ENCODE data around the gene THSD7A. TPM values are rescaled to one million over a fixed set of nuclear protein-coding genes. Genes with fewer than 3 reads are reported as not detected.

Gene THSD7A
- total RNA-seq, 2 experiments from 2014 or later: not detected

- intact Hi-C loops (cut with micrococcal nuclease): no loop called here
- no peak for ATAC-seq
- TF ChIP-seq CTCF (IDR thresholded peaks at IDR 0.05): no peak
- Mint-ChIP-seq H3K27ac (no peak overlapping the region), H3K4me3 (no peak overlapping the region), H3K27me3 (no peaks in the 10 kb centered on the region), H3K4me1 (ENCODE audit: low read depth) (no peaks in the 10 kb centered on the region), H3K36me3 (ENCODE audit: low read depth) (no peaks in the 10 kb centered on the region), H3K9me3 (no peaks in the 10 kb centered on the region)
- ChIA-PET POLR2A (no interaction called here), CTCF (no interaction called here)
- no peak for DNase-seq
These were observed 261.0 kb downstream of the THSD7A start for GRCh38 chr7:11570922-11571550.

- no peak overlapping the region for H3K4me3 Mint-ChIP-seq
- POLR2A ChIA-PET: no interaction called here
- CTCF ChIA-PET: no interaction called here
- TF ChIP-seq CTCF (IDR thresholded peaks at IDR 0.05): no peak
- H3K4me1 Mint-ChIP-seq (ENCODE audit: low read depth): no peaks in the 10 kb centered on the region
- no peaks in the 10 kb centered on the region for H3K9me3 Mint-ChIP-seq
- no peak for DNase-seq
- no peaks in the 10 kb centered on the region for H3K36me3 Mint-ChIP-seq (ENCODE audit: low read depth)
- intact Hi-C loops (cut with micrococcal nuclease): no loop called here
- no peak for ATAC-seq
- no peaks in the 10 kb centered on the region for H3K27me3 Mint-ChIP-seq
- H3K27ac Mint-ChIP-seq: no peak overlapping the region
These were observed 261.8 kb downstream of the THSD7A start for GRCh38 chr7:11570205-11570604.

GRCh38 chr7:11567571-11567970, 264.4 kb downstream of the THSD7A start:
- no peak for ATAC-seq
- CTCF ChIA-PET: no interaction called here
- Mint-ChIP-seq H3K4me3 (no peak overlapping the region), H3K27me3 (no peaks in the 10 kb centered on the region), H3K4me1 (ENCODE audit: low read depth) (no peaks in the 10 kb centered on the region), H3K9me3 (no peaks in the 10 kb centered on the region), H3K36me3 (ENCODE audit: low read depth) (no peaks in the 10 kb centered on the region), H3K27ac (no peak overlapping the region)
- no peak for DNase-seq
- intact Hi-C loops (cut with micrococcal nuclease): no loop called here
- no peak for TF ChIP-seq CTCF (IDR thresholded peaks at IDR 0.05)
- POLR2A ChIA-PET: no interaction called here

GRCh38 chr7:11557627-11558026, 274.4 kb downstream of the THSD7A start:
- intact Hi-C loops (cut with micrococcal nuclease): no loop called here
- DNase-seq (no peak), ATAC-seq (no peak)
- POLR2A ChIA-PET: no interaction called here
- Mint-ChIP-seq H3K4me3 (no peak overlapping the region), H3K9me3 (no peaks in the 10 kb centered on the region), H3K4me1 (ENCODE audit: low read depth) (no peaks in the 10 kb centered on the region), H3K36me3 (ENCODE audit: low read depth) (no peaks in the 10 kb centered on the region), H3K27ac (no peak overlapping the region), H3K27me3 (no peaks in the 10 kb centered on the region)
- CTCF ChIA-PET: no interaction called here
- TF ChIP-seq CTCF (IDR thresholded peaks at IDR 0.05): no peak

GRCh38 chr7:11552676-11553296, 279.2 kb downstream of the THSD7A start:
- Mint-ChIP-seq H3K4me1 (ENCODE audit: low read depth) (no peaks in the 10 kb centered on the region), H3K36me3 (ENCODE audit: low read depth) (no peaks in the 10 kb centered on the region), H3K4me3 (no peak overlapping the region), H3K27ac (no peak overlapping the region), H3K9me3 (no peaks in the 10 kb centered on the region), H3K27me3 (no peaks in the 10 kb centered on the region)
- ChIA-PET CTCF (no interaction called here), POLR2A (no interaction called here)
- intact Hi-C loops (cut with micrococcal nuclease): no loop called here
- no peak for DNase-seq
- no peak for TF ChIP-seq CTCF (IDR thresholded peaks at IDR 0.05)
- ATAC-seq: no peak

Data from activated CD8-positive, alpha-beta T cell treated with anti-CD3 and anti-CD28 coated beads for 36 hours (primary cell).